GM19452 (cell line): ENCODE measurements around the gene SRMS.

Experiments
- ATAC-seq: cut with Tn5 transposase; IDR thresholded peaks from one replicate; pipeline ENCODE4 v1.9.1; 2021; ENCODE audit not compliant: unreplicated experiment

Gene SRMS

GRCh38 chr20:63539441-63540370, 7.8 kb downstream of the SRMS start:
- ATAC-seq, result no peak

- no peak for ATAC-seq
Observed at GRCh38 chr20:63539092-63539430, 8.5 kb downstream of the SRMS start.

- ATAC-seq, result no peak
Observed at GRCh38 chr20:63538204-63539091, 9.1 kb downstream of the SRMS start.

GRCh38 chr20:63537525-63538203, 9.9 kb downstream of the SRMS start:
- peak; percentile 84 for ATAC-seq

GRCh38 chr20:63536997-63537524, 10.5 kb downstream of the SRMS start, which contains the start of gene PTK6:
PTK6 (minus strand) TSS chr20:63537376; CDS start chr20:63537314, 62 bp downstream.
- peak; percentile 7 for ATAC-seq

GRCh38 chr20:63536241-63536977, 11.1 kb downstream of the SRMS start:
- no peak for ATAC-seq

GRCh38 chr20:63534831-63535651, 12.5 kb downstream of the SRMS start:
- ATAC-seq, result no peak

GRCh38 chr20:63534427-63534830, 13.1 kb downstream of the SRMS start:
- ATAC-seq, result no peak

- no peak for ATAC-seq
Observed at GRCh38 chr20:63533871-63534393, 13.6 kb downstream of the SRMS start.

GRCh38 chr20:63533388-63533787, 14.2 kb downstream of the SRMS start:
- no peak for ATAC-seq

GRCh38 chr20:63532449-63532971, 15.0 kb downstream of the SRMS start:
- ATAC-seq, result no peak

- no peak for ATAC-seq
Observed at GRCh38 chr20:63531686-63532448, 15.7 kb downstream of the SRMS start.

- ATAC-seq, result no peak
Observed at GRCh38 chr20:63530788-63531160, 16.8 kb downstream of the SRMS start.

GRCh38 chr20:63529861-63530787, 17.4 kb downstream of the SRMS start:
- no peak for ATAC-seq

GRCh38 chr20:63529180-63529860, 18.2 kb downstream of the SRMS start:
- ATAC-seq, result no peak

GRCh38 chr20:63527184-63527583, 20.4 kb downstream of the SRMS start:
- ATAC-seq, result no peak

- no peak for ATAC-seq
Observed at GRCh38 chr20:63525971-63526370, 21.6 kb downstream of the SRMS start.
